ENCODE results near the gene TAGLN2.

Gene TAGLN2

DNA sequence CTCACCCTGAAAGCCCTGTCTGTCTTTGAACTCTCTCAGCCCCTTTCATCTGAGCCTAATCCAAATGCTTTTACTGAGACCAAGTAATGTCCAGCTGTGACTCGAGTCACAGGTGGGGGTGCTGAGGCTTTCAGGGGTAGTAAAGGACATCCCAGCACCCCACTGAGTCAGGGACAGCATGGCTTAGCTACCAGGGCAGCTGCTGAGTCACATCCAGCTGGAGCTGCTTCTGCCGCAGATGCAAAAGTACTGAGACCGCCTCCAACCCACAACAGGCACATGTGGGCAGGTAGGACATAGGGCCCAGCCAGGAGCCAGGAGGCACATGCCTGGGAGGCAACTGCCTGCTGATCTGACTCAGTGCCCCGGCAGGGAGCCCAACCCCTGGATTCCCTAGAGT, 56.1 kb downstream of the TAGLN2 start:
- no peak for DNase-seq

DNA sequence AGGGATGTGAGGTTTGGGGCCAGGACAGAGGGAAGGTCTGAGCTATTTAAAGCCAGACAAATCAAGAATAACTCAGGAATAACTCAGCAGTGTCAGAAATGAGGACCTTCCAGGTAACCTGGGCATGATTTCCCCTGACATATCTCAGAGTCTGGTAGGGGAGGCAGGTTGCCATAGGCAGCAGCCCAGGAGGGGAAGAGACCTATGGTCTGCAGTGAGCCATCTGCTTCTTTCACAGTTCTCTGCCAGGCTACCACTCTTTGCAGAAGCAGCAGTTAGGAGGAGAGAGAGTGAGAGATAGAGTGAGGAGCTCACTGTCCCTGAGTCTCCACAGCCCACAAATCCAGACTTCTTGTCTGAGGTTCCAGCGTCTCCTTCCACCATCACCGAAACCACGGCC, 56.5 kb downstream of the TAGLN2 start:
- DNase-seq: no peak

All from midbrain (tissue), 1 donor.